Measurements from ENCODE around the gene HECW1. TPM values are rescaled to one million over a fixed set of nuclear protein-coding genes. Genes with fewer than 3 reads are reported as not detected.
"Not testable (repeated sequence)": the region's sequence is repeated elsewhere in the genome, so short reads cannot be mapped to it uniquely, and the experiment has no call there.

HECW1 gene
- total and polyA plus RNA-seq, 8 donors, result 0.04 to 0.69 (median 0.12) TPM; not detected in 5

DNA sequence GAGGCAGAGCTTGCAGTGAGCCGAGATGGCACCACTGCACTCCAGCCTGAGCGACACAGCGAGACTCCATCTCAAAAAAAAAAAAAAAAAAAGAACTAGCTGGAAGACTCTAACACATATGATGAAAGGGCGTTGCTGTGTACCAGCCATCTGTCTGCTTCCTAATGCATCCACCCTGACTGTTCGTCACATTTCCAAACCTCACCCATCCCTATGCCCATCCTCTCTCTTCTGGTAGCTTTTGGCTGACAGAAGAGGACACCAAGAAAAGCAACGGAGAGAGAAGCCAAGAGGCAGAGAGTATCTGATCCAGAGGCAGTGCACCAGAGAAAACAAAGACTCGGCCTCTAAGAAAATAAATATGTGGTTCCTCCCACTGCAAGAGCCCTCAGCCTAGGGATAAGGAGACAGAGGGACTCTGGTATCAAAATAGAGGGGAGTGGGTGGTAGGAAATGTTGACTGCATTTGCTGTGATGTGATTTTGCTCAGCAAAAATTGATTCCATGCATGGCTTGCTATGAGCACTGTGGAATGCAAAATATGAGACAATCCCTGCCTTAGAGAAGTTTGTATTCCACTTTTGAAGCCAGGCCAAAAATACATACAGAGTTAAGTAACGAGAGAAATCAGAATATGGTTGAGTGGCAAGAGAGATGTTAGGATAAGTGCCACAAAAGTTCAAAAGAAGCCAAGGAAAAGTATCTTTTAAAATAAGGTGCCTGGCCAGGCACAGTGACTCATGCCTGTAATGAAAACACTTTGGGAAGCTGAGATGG, 369.6 kb downstream of the HECW1 start:
- WGBS, 2 donors, result 72 to 79% methylated on average over 8 of the region's 8 CpGs
- Histone ChIP-seq H3K4me1 (peaks cover 0 to 6% (median 5%) of the 10 kb centered on the region in 3 donors), H3K27me3 (no peaks in the 10 kb centered on the region), H3K4me3 (no peak overlapping the region), H3K27ac (no peak overlapping the region), H3K9me3 (no peaks in the 10 kb centered on the region), H3K36me3 (no peaks in the 10 kb centered on the region)
- FAIRE-seq, result no peak
- no peak for ATAC-seq
- no peak for DNase-seq
- TF ChIP-seq, protein P1, sequence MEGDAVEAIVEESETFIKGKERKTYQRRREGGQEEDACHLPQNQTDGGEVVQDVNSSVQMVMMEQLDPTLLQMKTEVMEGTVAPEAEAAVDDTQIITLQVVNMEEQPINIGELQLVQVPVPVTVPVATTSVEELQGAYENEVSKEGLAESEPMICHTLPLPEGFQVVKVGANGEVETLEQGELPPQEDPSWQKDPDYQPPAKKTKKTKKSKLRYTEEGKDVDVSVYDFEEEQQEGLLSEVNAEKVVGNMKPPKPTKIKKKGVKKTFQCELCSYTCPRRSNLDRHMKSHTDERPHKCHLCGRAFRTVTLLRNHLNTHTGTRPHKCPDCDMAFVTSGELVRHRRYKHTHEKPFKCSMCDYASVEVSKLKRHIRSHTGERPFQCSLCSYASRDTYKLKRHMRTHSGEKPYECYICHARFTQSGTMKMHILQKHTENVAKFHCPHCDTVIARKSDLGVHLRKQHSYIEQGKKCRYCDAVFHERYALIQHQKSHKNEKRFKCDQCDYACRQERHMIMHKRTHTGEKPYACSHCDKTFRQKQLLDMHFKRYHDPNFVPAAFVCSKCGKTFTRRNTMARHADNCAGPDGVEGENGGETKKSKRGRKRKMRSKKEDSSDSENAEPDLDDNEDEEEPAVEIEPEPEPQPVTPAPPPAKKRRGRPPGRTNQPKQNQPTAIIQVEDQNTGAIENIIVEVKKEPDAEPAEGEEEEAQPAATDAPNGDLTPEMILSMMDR (IDR thresholded peaks at IDR 0.05), result no peak
- intact Hi-C loops (cut with DNase I), result no loop called here

DNA sequence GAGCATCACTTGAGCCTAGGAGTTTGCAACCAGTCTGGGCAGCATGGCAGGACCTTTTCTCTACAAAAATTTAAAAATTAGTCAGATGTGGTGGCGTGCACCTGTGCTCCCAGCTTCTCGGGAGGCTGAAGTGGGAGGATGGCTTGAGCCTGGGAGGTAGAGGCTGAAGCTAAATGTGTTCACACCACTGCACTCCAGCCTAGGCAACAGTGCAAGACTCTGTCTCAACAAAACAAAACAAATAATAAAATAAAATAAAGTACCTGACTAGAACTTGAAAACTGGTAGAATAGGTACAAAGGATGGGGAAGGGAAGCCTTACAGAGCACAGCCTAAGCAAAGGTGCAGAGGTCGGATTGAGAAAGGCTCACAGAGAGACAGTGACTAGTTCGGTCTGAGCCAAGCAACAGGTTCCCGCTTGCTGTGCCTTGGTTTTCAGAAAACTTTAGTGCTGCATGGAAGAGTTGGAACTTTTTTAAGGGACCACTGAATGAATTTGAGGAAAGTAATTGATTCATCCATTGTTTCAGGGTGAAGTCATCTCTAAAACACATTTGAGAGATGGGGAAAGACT, 370.3 kb downstream of the HECW1 start:
- Histone ChIP-seq H3K27ac (no peak overlapping the region), H3K9me3 (no peaks in the 10 kb centered on the region), H3K4me1 (peaks cover 0 to 13% (median 9%) of the 10 kb centered on the region in 3 donors), H3K36me3 (no peaks in the 10 kb centered on the region), H3K4me3 (no peak overlapping the region), H3K27me3 (no peaks in the 10 kb centered on the region)
- intact Hi-C loops (cut with DNase I), result no loop called here
- DNase-seq (no peak), FAIRE-seq (no peak), ATAC-seq (no peak)
- WGBS, 2 donors, result 81 to 85% methylated on average over 5 of the region's 5 CpGs
- TF ChIP-seq, protein P1 (IDR thresholded peaks at IDR 0.05), result no peak

DNA sequence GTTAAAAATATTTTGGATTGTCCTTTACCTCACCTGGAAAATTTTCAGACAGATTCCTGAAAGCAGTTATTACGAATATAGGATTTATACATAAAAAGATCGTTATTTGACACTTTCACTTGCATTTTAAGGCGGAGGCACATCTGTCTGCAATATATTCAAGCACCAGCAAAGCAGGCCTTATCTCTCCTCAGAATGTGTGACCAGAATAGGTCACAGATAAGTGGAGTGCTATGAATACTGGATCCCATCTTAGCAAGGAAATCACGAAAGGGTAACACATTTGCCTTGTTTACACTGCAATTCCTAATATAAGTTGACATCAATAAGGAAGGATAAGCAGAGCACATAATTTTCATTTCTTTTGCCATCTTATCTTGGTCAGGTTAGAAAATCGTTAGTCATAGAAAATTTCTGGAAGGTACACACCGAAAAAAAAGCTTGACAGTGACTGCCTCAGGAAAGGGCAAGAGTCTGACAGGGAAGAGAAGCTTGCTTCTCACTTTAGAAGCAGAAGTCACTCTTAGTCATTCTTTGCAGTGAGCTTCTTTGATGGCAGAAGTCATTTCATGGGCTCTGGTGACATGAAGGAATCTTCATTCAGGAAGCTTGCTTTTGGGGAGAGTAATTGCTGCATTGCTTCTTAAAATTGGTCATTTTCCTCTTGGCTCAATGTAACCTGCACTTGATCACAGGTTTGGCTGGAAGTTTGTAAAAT, 372.4 kb downstream of the HECW1 start:
- Histone ChIP-seq H3K4me3 (no peak overlapping the region), H3K9me3 (no peaks in the 10 kb centered on the region), H3K27me3 (no peaks in the 10 kb centered on the region), H3K4me1 (peaks cover 0 to 24% (median 21%) of the 10 kb centered on the region in 3 donors), H3K36me3 (no peaks in the 10 kb centered on the region), H3K27ac (no peak overlapping the region)
- no peak for FAIRE-seq
- DNase-seq, result no peak
- TF ChIP-seq, protein P1 (IDR thresholded peaks at IDR 0.05), result no peak
- WGBS, 2 donors, result 56 to 59% methylated on average over 6 of the region's 6 CpGs
- intact Hi-C loops (cut with DNase I), result no loop called here
- ATAC-seq, result no peak

DNA sequence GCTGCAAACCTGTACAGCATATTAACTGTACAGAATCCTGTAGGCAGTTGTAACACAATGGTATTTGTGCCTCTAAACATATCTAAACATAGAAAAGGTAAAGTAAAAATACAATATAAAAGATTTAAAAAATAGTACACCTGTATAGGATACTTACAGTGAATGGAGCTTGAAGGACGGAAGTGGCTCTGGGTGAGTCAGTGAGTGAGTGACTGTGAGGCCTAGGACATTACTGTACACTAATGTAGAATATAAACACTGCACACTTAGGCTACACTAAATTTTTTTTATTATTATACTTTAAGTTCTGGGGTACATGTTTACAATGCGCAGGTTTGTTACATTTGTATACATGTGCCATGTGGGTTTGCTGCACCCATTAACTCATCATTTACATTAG, 373.1 kb downstream of the HECW1 start:
- 95 to 100% methylated on average over 2 of the region's 2 CpGs for WGBS, 2 donors
- intact Hi-C loops (cut with DNase I), result no loop called here
- DNase-seq (no peak), ATAC-seq (no peak), FAIRE-seq (no peak)
- Histone ChIP-seq H3K27ac (no peak overlapping the region), H3K4me1 (peaks cover 0 to 24% (median 22%) of the 10 kb centered on the region in 3 donors), H3K4me3 (no peak overlapping the region), H3K9me3 (no peaks in the 10 kb centered on the region), H3K36me3 (no peaks in the 10 kb centered on the region), H3K27me3 (no peaks in the 10 kb centered on the region)
- TF ChIP-seq, protein P1 (IDR thresholded peaks at IDR 0.05), result no peak

DNA sequence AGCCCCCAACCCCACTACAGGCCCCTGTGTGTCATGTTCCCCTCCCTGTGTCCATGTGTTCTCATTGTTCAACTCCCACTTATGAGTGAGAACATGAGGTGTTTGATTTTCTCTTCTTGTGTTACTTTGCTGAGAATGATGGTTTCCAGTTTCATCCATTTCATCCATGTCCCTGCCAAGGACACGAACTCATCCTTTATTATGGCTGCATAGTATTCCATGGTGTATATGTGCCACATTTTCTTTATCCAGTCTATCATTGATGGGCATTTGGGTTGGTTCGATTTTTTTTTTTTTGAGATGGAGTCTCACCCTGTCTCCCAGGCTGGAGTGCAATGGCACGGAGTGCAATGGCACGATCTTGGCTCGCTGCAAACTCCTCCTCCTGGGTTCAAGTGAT, 373.6 kb downstream of the HECW1 start:
- H3K9me3 ChIP-seq; intact Hi-C loops (cut with DNase I); H3K27me3 ChIP-seq; DNase-seq; H3K36me3 ChIP-seq; H3K4me3 ChIP-seq; ATAC-seq; FAIRE-seq: not testable (repeated sequence)
- Histone ChIP-seq H3K27ac (peak overlapping the region in 2 of 4 donors; percentile 1 to 22), H3K4me1 (peaks cover 0 to 24% (median 22%) of the 10 kb centered on the region in 3 donors)
- 93 to 94% methylated on average over 5 of the region's 5 CpGs for WGBS, 2 donors

Data from pancreas (tissue), 10 donors.